ENCODE results near the gene LRRFIP1.
"Not testable (repeated sequence)": the region's sequence is repeated elsewhere in the genome, so short reads cannot be mapped to it uniquely, and the experiment has no call there.

LRRFIP1 gene

DNA sequence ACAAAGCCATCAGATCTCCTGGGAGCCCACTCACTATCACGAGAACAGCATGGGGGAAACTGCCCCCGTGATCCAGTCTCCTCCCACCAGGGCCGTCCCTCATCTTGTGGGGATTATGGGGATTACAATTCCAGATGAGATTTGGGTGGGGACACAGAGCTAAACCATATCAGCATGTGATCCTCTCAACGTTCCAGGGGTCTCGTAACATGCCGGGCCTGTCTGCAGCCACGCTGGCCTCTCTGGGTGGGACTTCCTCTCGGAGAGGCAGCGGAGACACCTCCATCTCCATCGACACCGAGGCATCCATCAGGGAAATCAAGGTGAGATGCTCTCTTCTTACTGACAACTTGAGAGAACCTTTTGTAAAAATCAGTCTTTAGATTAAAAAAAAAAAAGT is 121.6 kb downstream of the LRRFIP1 start:
- no peaks in the 10 kb centered on the region for H3K27me3 ChIP-seq (replicated peaks; ENCODE audit: control insufficient read depth, insufficient read depth, low read length)
- TF ChIP-seq, protein P1, sequence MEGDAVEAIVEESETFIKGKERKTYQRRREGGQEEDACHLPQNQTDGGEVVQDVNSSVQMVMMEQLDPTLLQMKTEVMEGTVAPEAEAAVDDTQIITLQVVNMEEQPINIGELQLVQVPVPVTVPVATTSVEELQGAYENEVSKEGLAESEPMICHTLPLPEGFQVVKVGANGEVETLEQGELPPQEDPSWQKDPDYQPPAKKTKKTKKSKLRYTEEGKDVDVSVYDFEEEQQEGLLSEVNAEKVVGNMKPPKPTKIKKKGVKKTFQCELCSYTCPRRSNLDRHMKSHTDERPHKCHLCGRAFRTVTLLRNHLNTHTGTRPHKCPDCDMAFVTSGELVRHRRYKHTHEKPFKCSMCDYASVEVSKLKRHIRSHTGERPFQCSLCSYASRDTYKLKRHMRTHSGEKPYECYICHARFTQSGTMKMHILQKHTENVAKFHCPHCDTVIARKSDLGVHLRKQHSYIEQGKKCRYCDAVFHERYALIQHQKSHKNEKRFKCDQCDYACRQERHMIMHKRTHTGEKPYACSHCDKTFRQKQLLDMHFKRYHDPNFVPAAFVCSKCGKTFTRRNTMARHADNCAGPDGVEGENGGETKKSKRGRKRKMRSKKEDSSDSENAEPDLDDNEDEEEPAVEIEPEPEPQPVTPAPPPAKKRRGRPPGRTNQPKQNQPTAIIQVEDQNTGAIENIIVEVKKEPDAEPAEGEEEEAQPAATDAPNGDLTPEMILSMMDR (IDR thresholded peaks at IDR 0.05; ENCODE audit: insufficient read depth, low read length, poor library complexity, severe bottlenecking), result no peak
- DNase-seq (ENCODE audit: extremely low read depth, insufficient read length), result no peak
- peaks cover 19% of the 10 kb centered on the region for H3K36me3 ChIP-seq (ENCODE audit: control insufficient read depth, insufficient read depth, low read length)
- no peak overlapping the region for H3K4me3 ChIP-seq (replicated peaks; ENCODE audit: low read depth, low read length)

GRCh38 chr2:237749961-237750360 is 122.6 kb downstream of the LRRFIP1 start:
- Histone ChIP-seq H3K36me3 (ENCODE audit: control insufficient read depth, insufficient read depth, low read length) (peaks cover 25% of the 10 kb centered on the region), H3K27me3 (replicated peaks; ENCODE audit: control insufficient read depth, insufficient read depth, low read length) (no peaks in the 10 kb centered on the region), H3K4me3 (replicated peaks; ENCODE audit: low read depth, low read length) (no peak overlapping the region)
- TF ChIP-seq, protein P1 (IDR thresholded peaks at IDR 0.05; ENCODE audit: insufficient read depth, low read length, poor library complexity, severe bottlenecking), result no peak
- no peak for DNase-seq (ENCODE audit: extremely low read depth, insufficient read length)

DNA sequence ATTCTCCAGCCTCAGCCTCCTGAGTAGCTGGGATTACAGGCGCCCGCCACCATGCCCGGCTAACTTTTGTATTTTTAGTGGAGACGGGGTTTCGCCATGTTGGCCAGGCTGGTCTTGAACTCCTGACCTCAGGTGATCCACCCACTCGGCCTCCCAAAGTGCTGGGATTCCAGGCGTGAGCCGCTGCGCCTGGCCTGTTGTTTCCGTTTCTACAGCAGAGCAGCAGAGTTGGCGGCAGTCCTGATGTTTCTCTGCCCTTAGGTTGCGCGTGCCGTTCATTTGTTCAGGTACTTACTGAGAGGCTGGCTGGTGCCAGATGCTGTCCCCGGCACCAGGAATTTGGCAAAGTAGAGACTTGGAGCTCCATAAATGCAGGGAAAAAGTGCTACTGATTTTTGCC is 123.1 kb downstream of the LRRFIP1 start:
- not testable (repeated sequence) for DNase-seq (ENCODE audit: extremely low read depth, insufficient read length); H3K27me3 ChIP-seq (replicated peaks; ENCODE audit: control insufficient read depth, insufficient read depth, low read length); H3K4me3 ChIP-seq (replicated peaks; ENCODE audit: low read depth, low read length)
- H3K36me3 ChIP-seq (ENCODE audit: control insufficient read depth, insufficient read depth, low read length), result peaks cover 29% of the 10 kb centered on the region

GRCh38 chr2:237752761-237753165 is 125.4 kb downstream of the LRRFIP1 start:
- H3K36me3 ChIP-seq (ENCODE audit: control insufficient read depth, insufficient read depth, low read length), result peaks cover 24% of the 10 kb centered on the region

GRCh38 chr2:237754182-237754581 is 126.8 kb downstream of the LRRFIP1 start:
- TF ChIP-seq, protein P1 (IDR thresholded peaks at IDR 0.05; ENCODE audit: insufficient read depth, low read length, poor library complexity, severe bottlenecking), result no peak
- H3K27me3 ChIP-seq (replicated peaks; ENCODE audit: control insufficient read depth, insufficient read depth, low read length), result no peaks in the 10 kb centered on the region
- no peak for DNase-seq (ENCODE audit: extremely low read depth, insufficient read length)
- no peak overlapping the region for H3K4me3 ChIP-seq (replicated peaks; ENCODE audit: low read depth, low read length)
- peaks cover 29% of the 10 kb centered on the region for H3K36me3 ChIP-seq (ENCODE audit: control insufficient read depth, insufficient read depth, low read length)

More at GRCh38 chr2:237752761-237753165, 125.4 kb downstream of the LRRFIP1 start:
- TF ChIP-seq, protein P1 (IDR thresholded peaks at IDR 0.05; ENCODE audit: insufficient read depth, low read length, poor library complexity, severe bottlenecking), result no peak
- peak; percentile 71 for DNase-seq (ENCODE audit: extremely low read depth, insufficient read length)
- Histone ChIP-seq H3K4me3 (replicated peaks; ENCODE audit: low read depth, low read length) (no peak overlapping the region), H3K27me3 (replicated peaks; ENCODE audit: control insufficient read depth, insufficient read depth, low read length) (no peaks in the 10 kb centered on the region)

GRCh38 chr2:237754626-237755248 is 127.3 kb downstream of the LRRFIP1 start:
- H3K27me3 ChIP-seq (replicated peaks; ENCODE audit: control insufficient read depth, insufficient read depth, low read length), result no peaks in the 10 kb centered on the region
- TF ChIP-seq, protein P1 (IDR thresholded peaks at IDR 0.05; ENCODE audit: insufficient read depth, low read length, poor library complexity, severe bottlenecking), result no peak
- peaks cover 31% of the 10 kb centered on the region for H3K36me3 ChIP-seq (ENCODE audit: control insufficient read depth, insufficient read depth, low read length)
- H3K4me3 ChIP-seq (replicated peaks; ENCODE audit: low read depth, low read length), result no peak overlapping the region
- DNase-seq (ENCODE audit: extremely low read depth, insufficient read length), result no peak
